ENCODE measurements around the gene MRPL52.

GRCh38 chr14:22856428-22856827 is 26.7 kb downstream of the MRPL52 start:
- TF ChIP-seq CTCF (IDR thresholded peaks at IDR 0.05): no peak
- no peak for TF ChIP-seq EP300 (IDR thresholded peaks at IDR 0.05)
- no peak for TF ChIP-seq POLR2A (IDR thresholded peaks at IDR 0.05)

All from ovary (tissue), 3 donors.